ENCODE measurements around the gene IARS1.

DNA sequence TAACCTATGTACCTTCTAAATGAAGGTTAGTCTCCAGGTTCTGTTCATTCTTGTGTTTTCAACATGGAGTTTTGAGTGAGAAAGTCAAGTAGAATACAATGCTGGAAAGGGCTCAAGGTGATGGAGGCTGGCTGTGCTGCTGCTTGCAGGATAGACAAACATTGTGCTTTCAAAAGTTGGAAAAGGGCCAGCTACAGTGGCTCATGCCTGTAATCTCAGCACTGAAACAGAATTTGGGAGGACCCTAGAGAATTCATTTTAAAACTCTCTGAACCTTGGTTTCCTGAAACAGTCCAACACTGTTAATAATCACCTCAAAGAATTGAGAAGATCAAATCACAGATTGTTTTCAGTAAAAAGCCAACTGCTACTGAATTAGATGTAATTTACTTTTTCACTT lies 15.4 kb upstream of the IARS1 start:
- TF ChIP-seq, protein P1, sequence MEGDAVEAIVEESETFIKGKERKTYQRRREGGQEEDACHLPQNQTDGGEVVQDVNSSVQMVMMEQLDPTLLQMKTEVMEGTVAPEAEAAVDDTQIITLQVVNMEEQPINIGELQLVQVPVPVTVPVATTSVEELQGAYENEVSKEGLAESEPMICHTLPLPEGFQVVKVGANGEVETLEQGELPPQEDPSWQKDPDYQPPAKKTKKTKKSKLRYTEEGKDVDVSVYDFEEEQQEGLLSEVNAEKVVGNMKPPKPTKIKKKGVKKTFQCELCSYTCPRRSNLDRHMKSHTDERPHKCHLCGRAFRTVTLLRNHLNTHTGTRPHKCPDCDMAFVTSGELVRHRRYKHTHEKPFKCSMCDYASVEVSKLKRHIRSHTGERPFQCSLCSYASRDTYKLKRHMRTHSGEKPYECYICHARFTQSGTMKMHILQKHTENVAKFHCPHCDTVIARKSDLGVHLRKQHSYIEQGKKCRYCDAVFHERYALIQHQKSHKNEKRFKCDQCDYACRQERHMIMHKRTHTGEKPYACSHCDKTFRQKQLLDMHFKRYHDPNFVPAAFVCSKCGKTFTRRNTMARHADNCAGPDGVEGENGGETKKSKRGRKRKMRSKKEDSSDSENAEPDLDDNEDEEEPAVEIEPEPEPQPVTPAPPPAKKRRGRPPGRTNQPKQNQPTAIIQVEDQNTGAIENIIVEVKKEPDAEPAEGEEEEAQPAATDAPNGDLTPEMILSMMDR (IDR thresholded peaks at IDR 0.05): no peak
- TF ChIP-seq POLR2A (IDR thresholded peaks at IDR 0.05): no peak
- TF ChIP-seq POLR2AphosphoS5 (IDR thresholded peaks at IDR 0.05): no peak

Measured in breast epithelium (tissue), 3 donors.